GM21367 (cell line): ENCODE results near the gene TNFRSF21.
A peak's percentile ranks its signal among the peaks of the same experiment; 100 is the strongest.
"Not testable (repeated sequence)": the region's sequence is repeated elsewhere in the genome, so short reads cannot be mapped to it uniquely, and the experiment has no call there.

Experiments used
- ATAC-seq: cut with Tn5 transposase; IDR thresholded peaks from one replicate; pipeline ENCODE4 v1.9.1; 2021; ENCODE audit not compliant: unreplicated experiment

Gene TNFRSF21

DNA sequence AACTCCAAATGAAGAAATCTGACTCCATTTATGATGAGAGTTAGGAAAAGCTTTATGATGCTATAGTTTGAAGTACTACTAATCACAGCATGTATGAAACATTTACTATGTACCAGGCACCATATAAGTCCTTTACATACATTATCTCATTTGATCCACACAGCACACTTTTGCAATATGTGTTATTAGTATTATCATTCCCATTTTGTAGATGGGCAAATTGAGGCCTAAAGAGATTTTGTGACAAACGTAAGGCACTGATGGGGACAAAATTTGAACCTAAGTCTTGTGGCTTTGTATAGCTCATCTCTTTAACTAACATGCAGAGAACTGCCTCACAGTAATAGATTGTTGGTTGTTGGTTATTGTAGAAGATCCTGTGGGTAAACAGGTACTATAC, 14.2 kb upstream of the TNFRSF21 start:
- no peak for ATAC-seq

DNA sequence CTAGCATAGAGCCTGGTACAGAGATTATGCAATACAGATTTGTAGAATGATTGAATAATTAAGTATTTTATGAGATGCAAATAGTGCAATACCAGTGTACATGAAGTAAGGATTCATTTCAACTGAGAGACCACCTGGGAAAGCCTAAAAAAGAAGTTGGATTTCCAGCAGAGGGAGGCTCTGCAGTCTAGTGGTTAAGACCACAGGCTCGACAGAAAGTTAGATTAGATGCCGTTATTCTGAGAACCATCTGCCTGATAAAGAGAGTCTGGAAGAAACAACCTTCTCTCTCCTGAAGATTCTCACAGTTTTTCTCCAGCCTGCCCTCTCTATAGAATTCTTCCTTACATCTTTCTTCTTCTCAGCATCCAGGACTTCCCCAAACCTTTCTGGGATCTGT, 13.6 kb upstream of the TNFRSF21 start:
- no peak for ATAC-seq

DNA sequence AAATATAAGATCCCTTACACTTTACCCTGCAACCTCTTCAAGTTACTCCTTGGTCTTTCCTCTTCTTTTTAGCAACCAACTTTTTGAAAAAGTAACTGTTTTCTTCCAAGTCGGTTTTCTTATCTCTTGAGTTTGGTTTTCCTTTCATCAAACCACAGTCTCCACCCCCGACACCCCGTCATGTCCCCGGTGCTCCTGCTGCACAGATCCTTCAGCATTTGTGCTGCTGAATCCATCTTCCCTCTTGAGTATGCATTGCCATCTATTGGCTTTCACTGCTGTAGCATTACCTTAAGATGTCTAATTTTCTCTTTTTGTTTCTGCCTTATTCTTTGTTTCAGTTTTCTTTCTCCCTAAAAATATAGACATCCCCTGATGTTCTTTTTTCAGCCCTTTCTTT, 11.9 kb upstream of the TNFRSF21 start:
- ATAC-seq: no peak

DNA sequence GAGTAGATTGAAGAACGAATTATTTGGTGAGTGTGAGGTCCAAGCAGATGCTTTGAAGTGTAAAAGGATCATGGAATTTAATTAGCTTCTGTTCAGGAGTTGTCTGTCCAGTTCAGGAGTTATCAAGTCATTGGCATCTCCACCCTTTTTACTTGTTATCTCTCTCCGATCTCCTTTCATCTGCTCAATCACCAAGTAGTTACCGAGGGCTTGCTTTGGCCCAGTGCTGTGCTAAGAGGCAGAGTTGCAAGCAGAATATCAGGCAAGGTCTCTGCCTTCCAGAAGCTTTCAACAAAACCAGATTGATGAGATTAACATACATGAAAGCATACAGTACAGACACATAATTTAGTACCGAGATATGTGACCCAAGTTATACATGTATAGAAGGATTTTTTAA, 10.2 kb upstream of the TNFRSF21 start:
- ATAC-seq: no peak

DNA sequence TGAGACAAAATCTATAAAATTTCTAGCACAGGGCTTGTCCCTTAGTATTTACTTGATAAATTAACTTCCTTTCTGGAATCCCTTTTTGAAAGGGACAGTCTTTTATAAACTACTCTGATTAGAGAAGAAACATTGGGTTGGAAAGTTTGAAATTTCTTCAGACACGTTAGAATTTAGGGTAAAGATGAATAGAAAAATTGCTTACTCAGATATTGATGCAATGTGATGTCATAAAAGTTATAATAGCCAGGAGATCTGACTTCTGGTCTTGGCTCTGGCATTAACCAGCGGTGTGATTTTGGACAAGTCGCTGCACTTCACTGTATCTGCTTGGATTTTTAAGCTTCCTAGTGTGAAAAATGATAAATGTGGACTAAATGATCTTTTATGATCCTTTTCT, 9.7 kb upstream of the TNFRSF21 start:
- no peak for ATAC-seq

DNA sequence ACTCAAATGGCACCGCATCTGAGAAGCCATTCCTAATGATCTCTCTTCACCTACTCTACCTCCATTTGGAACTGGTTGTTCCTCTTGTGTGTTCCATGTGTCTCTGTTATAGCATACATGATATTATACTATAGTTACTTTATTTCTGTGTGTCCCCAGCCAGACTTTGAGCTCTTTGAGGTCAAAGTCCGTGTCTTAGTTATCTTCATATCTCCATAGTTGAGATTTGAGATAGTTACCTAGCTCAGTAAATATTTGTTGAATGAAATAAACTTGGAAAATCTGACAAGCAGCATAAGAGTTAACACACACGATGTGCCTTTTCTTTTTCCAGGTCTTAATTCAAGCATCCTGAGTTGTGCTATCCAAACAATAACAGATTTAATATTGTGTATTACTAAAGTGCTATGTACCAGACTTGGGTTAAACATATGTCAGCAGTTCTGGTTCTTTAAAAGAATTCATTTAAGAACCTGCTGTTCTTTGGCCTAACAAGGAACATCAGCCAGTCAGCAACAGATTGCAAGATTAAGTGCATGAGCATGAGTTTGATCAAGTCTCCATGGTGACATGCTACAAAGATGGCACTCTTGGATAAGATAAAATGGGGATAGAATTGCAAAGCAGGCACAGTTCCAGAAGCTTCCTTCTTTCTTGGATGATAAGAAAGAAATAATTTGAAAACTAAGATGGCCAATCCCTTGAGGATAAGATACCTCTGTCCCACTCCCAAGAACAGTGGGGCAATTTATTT, 8.7 kb upstream of the TNFRSF21 start:
- ATAC-seq: no peak

DNA sequence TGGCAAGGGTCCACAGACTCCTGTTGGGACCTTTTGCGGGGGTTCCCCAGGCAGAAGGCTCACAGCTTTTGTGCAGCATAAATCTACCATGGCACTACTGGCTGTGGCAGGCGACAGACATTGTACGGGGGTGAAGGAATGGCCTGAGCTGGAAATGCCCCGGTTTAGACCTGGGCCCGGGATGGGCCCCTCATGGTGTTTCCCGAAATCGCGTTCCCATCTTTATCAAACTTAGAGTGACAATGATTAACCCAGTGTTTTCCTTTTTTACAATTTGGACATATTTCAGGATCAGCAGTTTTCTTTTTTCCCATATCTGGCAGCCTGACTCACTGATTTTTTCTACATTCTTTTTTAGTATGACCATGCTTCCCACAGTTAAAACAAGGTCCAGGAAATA, 5.5 kb upstream of the TNFRSF21 start:
- ATAC-seq: not testable (repeated sequence)

DNA sequence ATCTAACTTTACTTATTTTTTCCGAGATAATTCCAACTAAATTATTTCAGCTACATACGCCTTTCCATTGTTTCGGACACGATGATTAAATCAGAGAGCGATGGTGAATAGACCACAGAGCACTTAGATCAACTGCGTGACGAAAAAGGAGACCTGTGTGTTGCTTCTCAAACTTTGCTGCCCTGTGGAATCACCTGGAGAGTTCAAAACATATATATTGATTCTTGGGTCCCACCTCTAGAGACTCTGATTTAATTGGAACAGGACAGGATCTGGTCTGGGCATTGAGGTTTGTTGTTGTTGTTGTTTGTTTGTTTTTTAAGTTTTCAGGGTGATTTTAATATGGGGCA, 401 bp upstream of the TNFRSF21 start:
- ATAC-seq: no peak

DNA sequence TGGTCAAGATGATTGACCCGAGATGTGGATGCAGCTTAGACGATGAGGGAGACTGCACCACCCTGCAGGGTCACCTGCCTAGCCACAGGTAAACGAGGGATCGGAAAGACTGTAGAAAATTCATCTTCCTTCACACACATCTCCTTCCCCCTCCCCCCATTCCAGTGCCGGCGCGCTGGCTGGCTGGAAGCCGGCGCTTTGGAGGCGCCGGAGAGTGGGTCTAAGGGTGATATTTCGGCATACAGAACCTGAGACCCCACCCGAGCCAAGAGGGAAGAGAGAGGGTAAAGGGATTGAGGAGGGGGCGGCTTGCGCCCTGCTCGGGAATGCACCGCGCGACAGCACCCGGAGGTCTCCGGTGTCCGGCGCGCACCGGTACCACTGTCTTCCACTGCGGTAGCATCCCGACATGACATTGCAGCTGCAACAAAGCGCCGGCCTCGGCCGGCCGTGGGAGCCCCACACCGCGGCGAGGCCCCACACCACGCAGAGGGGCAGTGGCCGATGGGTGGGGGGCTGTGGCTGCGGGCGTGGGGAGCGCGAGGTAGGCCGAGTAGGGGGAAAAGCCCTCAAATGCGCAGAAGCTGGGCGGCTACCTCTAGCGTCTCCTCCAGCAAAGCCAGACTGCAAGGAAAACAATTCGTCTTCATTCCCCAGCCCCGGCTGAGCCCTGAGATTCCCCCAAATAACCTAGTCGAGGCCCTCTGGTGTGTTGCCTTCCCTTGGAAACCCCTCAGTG, 984 bp downstream of the TNFRSF21 start:
- ATAC-seq: peak; percentile 8

DNA sequence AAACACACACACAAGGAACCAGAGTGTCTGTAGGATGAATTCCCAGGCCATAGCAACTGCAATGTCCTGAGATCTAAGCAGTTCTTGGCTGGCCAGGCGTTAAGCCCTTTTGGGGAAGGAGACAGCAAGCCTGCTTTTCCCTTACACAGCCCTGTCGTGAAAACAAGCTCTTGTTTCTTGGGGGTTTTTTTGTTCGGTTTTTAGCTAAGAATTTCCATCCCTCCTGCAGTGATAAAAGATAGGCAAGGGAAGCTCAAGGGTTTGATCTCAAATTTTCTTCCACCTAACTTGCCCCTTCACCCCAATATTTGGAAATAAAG, 1.5 kb downstream of the TNFRSF21 start:
- ATAC-seq: no peak

DNA sequence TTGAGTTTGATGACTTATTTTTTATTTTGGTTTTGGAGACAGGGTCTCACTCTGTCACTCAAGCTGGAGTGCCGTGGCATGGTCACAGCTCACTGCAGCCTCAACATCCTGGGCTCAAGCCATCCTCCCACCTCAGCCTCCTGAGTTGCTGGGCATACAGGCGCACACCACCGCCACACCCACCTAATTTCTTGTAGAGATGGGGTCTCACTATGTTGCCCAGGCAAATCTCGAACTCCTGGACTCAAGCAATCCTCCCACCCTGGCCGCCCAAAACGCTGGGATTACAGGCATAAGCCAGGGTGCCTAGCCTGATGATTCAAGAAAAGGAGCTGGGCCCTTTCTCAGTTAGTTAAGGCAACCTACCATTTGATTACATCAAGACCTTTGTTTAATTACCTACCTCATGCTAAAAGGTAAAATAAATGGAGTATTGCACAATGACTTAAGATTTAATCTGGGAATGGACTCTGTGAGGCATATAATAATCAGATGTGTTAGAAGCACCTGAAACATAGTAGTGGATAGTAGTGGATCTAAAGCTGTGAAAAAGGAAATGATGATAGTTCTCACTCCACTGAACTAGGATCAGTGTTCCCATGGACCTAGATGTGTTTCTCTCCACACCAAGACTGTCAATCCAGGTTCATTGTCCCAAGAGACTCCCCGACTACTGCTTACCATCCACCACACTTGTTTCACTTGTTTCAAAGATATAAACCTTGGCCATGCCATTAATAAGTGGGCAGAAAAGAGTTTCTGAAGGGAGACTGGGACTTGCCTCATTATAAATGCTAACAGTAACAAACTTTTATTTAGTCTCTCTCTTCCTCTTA, 2.1 kb downstream of the TNFRSF21 start:
- ATAC-seq: no peak

DNA sequence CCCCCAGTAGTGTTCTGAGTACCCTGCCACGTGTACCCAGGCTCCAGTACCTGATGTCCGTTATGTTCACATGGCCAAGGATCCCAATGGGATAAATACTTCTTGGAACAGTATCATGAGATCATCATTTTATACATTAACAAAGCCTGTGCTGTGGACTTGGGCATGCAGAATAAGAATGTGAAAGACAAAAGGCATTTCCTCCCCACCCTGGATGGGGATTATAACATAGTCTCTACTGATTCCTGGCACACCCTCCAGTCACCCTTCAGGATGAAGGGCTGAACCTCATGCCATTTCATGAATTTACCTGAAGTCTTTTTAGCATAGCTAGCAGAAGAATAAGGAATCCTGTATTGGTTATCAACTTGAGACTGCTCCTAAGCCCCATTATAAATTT, 2.8 kb downstream of the TNFRSF21 start:
- ATAC-seq: no peak

DNA sequence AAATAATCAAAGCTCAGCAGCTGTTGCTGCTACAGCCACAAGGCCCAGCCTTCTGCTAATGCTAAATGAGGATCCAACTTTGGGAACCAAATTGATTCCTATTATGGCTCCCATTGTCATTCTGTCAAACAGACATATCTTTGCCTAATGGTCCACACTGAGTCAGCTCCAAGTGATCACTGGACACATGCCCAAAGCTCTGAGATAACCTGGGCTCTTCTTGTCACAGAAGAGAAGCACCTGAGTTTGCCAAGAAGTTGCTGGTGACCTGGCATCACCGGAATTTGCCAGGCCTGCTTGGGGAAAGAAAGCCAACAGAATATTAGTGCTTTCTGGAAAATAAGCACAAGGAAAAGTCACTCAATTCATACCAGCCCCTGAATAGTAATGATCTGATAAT, 5.8 kb downstream of the TNFRSF21 start:
- no peak for ATAC-seq

DNA sequence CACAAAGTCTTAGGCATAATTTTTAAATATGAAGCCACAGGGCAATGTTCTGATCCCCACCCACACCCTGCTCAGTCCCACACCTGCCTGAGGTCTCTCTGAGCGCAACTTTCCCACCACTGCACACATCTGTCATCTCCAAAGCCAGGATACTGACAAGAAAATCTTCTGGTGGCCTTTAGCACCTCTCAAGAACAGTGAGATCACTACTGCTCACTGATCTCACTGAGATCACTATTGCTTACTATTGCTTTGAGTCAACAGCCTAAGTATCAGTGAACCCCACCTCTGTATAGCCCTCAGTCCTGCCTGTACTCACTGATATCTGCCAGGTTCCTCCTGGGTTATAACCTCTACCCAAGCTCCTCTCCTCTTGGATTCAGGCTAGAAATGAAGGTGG, 6.4 kb downstream of the TNFRSF21 start:
- no peak for ATAC-seq

DNA sequence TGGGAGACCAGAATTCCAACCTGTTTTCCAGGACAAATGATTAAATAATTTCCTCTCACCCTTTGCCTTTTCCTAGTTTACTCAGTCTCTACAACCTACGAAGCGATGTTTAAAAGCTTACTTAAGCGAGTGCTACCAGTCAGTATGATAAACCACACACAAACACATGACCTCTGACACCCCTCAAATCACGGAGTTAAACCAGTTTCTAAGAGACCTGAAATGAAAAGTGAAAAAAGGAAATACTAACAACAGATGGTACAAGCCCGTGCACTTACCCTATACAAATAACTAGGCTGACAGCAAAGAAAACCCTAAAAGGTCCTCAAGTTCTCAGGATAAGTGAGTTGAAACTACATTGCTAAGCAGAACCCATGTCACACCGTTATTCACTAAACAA, 7.7 kb downstream of the TNFRSF21 start:
- no peak for ATAC-seq

DNA sequence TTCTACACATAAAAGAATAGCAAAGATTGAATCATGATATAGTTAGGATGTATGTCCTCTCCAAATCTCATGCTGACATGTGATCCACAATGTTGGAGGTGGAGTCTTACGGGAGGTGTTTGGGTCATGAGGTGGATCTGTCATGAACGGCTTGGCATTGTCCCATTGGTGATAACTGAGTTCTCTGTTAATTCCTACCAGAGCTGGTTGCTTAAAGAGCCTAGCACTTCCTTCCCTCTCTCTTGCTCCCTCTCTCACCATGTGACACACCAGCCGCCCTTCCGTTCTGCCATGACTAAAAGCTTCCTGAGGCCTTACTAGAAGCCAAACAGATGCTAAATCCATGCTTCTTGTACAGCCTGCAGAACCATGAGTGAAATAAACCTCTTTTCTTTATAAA, 8.3 kb downstream of the TNFRSF21 start:
- ATAC-seq: no peak

DNA sequence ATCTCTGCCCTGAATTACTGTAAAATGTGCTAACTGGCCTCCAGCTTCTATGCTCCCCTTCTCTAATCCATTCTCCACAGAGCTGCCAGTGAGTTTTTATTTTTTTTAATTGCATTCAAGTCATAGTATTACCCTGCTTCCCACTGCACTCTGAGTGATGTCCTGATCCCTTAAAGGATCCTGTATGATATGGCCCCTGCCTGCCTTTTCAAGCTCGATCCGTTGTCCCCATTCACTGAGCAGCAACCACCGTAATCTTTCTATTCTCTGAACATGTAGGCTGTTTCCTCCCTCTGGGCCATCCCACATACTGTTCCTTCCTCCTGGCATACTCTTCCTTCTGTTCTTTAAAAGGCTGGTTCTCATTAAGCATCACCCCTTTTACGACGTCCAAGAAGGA, 9.3 kb downstream of the TNFRSF21 start:
- ATAC-seq: no peak

DNA sequence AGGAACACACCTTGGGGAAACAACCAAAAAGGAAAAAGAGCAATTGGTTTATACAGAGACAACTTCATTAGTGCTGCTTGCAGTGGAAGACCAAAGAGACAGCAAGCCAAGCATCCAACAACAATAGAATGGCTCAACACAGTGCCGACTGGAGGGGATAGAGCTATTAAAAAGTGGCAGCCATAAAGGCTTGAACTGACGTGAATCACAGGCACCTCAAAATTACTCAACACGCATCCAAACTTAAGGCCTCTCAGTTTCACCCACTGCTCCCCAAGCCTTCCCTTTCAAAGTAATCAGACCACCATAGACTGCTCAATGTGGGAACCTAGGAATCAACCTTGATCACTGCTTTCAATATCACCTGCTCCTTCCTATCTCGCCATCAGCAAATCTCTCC, 9.7 kb downstream of the TNFRSF21 start:
- ATAC-seq: no peak

DNA sequence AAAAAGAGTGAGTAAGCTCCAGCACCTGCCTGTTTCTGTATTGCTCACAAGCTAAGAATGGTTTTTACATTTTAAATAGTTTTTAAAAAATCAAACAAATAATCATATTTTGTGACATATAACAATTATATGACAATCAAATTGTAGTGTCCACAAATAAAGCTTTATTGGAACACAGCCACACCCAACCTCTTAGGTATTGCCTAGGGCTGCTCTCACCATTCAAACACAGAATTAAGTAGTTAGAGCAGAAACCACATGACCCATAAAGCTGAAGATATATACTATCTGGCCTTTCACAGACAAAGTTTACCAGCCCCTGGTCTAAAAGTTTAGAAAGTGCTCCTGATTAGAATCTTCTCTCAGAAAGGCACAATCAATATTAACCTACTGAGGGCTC, 11.2 kb downstream of the TNFRSF21 start:
- ATAC-seq: no peak

DNA sequence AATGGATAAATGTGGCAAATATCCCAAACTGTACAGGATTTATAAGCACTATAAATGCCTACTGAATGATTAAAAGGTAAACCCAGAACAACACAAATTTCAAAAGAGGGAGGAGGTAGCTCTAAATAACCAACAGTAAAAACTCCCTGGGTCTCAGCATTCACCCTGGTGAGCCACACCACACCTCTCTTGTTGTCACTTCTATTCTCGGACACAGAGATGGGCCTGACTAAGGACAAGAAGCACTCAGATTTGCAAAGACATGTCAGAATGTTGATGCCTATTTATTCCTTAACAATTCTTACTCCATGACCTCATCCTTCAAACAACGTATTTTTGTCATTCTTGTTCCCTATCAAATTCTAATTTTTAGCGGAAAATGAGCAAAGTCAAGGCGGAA, 14.7 kb downstream of the TNFRSF21 start:
- ATAC-seq: no peak

DNA sequence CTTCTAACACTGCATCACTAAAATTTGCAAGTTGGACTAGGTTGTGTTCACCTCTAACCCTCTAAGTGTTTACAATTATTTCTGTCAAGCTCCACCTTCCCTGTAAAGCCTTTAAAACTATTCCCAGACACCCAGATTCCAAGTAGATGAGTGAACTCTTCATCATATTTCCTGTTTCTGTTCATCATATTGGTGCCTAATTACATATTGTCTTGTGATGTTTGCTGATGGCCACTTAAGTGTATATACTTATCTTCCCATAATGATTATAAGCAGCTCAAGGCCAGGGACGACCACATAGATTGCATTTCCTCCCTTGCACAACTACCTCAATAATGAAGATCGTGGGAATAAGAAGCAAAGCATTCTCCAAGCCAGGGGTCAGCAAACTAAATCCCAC, 16.8 kb downstream of the TNFRSF21 start:
- ATAC-seq: no peak

DNA sequence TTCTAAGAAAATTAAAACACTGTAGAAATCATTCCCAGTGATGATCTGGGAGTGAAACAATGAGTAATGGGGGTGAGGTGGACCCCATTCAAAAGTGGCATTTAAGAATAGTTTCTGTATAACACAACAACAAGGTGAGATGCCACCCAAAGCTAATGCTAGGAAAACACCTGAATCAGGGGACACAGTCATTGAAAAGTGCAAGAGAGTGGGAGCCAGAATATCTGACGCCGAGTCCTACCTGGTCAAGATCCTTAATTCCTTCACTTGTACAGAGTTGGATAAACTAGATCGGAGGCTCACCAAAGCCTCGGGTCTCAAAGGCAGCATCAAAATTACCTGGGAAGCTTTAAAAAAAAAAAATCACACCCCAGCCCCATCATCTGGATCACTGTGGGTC, 17.7 kb downstream of the TNFRSF21 start:
- ATAC-seq: no peak
